ENCODE results near the gene NHSL2.
A peak's percentile ranks its signal among the peaks of the same experiment; 100 is the strongest.

The NHSL2 gene

DNA sequence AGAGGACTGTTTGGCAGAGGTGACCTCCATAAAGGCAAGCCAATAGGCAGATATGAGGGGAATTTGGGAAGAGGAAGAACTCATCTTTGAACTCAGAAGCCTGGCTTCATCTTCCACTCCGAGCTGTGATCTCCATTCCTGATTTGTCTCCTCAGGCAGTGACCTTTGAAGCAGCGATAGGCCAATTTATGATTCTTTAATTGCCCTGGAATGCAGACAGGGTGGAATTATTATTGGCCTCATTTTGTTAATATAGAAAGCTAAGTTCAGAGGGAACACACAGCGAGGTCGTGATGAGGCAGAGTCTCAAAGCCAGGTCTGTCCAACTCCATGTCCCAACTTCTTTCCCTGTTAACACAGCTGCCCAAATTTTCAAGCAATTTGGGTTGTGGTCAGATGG, 204.2 kb downstream of the NHSL2 start:
- no peak overlapping the region for H3K4me3 ChIP-seq (replicated peaks; ENCODE audit: low read depth, low read length)
- TF ChIP-seq, protein P1, sequence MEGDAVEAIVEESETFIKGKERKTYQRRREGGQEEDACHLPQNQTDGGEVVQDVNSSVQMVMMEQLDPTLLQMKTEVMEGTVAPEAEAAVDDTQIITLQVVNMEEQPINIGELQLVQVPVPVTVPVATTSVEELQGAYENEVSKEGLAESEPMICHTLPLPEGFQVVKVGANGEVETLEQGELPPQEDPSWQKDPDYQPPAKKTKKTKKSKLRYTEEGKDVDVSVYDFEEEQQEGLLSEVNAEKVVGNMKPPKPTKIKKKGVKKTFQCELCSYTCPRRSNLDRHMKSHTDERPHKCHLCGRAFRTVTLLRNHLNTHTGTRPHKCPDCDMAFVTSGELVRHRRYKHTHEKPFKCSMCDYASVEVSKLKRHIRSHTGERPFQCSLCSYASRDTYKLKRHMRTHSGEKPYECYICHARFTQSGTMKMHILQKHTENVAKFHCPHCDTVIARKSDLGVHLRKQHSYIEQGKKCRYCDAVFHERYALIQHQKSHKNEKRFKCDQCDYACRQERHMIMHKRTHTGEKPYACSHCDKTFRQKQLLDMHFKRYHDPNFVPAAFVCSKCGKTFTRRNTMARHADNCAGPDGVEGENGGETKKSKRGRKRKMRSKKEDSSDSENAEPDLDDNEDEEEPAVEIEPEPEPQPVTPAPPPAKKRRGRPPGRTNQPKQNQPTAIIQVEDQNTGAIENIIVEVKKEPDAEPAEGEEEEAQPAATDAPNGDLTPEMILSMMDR (IDR thresholded peaks at IDR 0.05; ENCODE audit: low read length, missing control alignments): no peak
- DNase-seq (ENCODE audit: low read depth): no peak

GRCh38 chrX:72115380-72115779, 204.7 kb downstream of the NHSL2 start:
- no peak overlapping the region for H3K4me3 ChIP-seq (replicated peaks; ENCODE audit: low read depth, low read length)
- DNase-seq (ENCODE audit: low read depth): no peak
- TF ChIP-seq, protein P1 (IDR thresholded peaks at IDR 0.05; ENCODE audit: low read length, missing control alignments): no peak

DNA sequence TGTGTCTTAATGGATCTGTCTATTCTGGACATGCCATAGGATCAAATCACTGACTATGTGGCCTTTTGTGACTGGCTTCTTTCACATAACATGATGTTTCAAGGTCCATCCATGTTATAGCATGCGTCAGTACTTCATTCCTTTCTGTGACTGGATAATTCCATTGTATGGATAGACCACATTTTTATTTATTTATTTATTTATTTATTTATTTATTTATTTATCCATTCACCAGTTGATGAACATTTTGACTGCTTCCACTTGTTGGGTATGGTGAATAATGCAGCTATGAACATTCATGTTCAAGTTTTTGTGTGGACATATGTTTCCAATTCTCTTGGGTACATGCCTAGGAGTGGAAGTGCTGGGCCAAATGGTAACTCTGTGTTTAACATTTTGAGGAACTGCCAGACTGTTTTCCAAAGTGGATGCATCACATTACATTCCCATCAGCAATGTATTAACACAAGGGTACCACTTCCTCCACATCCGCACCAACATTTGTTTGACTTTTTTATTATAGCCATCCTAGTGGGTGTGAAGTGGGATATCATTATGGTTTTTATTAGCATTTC, 207.1 kb downstream of the NHSL2 start:
- no peak overlapping the region for H3K4me3 ChIP-seq (replicated peaks; ENCODE audit: low read depth, low read length)
- TF ChIP-seq, protein P1 (IDR thresholded peaks at IDR 0.05; ENCODE audit: low read length, missing control alignments): no peak

DNA sequence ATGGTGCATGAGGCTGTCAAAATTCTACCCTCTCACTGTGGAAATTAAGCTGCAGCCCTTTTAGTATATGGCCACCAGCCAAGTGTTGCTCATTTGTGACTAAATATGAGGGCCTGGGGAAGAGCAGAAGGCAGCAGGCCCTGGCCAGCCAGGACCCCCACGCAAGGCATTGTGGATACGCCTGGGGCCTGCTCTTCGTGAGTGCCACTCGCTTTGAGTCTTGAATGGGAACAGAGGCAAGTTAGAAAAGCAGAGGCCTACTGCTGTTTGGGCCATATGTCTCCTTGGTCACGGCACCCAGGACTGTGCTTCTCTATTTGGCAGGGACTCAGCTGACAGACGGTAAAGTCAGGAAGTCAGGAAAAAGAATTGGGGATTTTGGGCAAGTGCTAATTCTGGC, 210.2 kb downstream of the NHSL2 start:
- DNase-seq (ENCODE audit: low read depth): no peak
- H3K4me3 ChIP-seq (replicated peaks; ENCODE audit: low read depth, low read length): no peak overlapping the region

More for the DNA sequence above, 207.1 kb downstream of the NHSL2 start:
- no peak for DNase-seq (ENCODE audit: low read depth)

GRCh38 chrX:72121383-72121782, 210.7 kb downstream of the NHSL2 start:
- TF ChIP-seq, protein P1 (IDR thresholded peaks at IDR 0.05; ENCODE audit: low read length, missing control alignments): no peak

More for the DNA sequence above, 210.2 kb downstream of the NHSL2 start:
- TF ChIP-seq, protein P1 (IDR thresholded peaks at IDR 0.05; ENCODE audit: low read length, missing control alignments): no peak

DNA sequence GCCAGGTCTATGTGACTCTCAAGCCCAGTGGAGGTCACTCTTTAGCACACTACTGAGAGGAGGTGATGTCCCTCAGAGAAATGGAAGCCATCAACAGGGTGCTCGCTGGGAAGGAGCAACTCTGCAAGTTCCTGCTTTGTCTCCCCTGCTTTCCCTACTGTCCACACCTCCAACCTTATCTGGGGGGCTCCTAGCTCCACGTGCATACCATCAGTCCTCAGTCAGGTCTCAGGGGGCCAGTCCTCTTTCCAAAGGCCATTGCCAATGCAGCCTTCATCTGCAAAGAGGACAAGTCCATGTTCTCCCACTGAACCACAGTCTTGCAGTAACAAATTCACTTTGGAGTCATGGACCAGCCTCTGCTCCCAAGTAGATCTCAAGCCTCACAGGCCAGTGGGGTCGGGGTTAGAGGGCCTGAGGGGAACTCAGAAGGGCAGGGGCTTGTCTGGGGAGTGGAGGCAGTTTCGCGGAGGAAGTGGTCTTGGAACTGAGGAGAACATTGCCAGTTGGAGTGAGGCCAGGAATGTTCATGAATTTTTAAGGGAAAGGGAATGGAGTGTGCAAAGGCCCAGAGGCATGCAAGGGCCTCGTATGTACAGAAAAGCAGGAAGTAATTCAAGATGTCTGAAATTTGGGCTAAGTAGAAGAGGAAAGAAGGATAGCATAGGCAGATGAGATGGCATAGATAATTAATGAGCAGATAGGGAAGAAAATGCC, 212.1 kb downstream of the NHSL2 start:
- no peak for DNase-seq (ENCODE audit: low read depth)
- TF ChIP-seq, protein P1 (IDR thresholded peaks at IDR 0.05; ENCODE audit: low read length, missing control alignments): no peak
- H3K4me3 ChIP-seq (replicated peaks; ENCODE audit: low read depth, low read length): no peak overlapping the region

More at GRCh38 chrX:72121383-72121782, 210.7 kb downstream of the NHSL2 start:
- DNase-seq (ENCODE audit: low read depth): peak; percentile 62
- H3K4me3 ChIP-seq (replicated peaks; ENCODE audit: low read depth, low read length): no peak overlapping the region

Data from fibroblast of pulmonary artery (primary cell).